H1 (cell line): ENCODE measurements around the gene LINGO4. TPM values are rescaled to one million over a fixed set of nuclear protein-coding genes. Genes with fewer than 3 reads are reported as not detected.
A peak's percentile ranks its signal among the peaks of the same experiment; 100 is the strongest.

Experiments used
- CTCF ChIA-PET: fragments of 300-600 bp; sonication (Branson Sonifier 250); formaldehyde crosslinking; loops from one replicate; lab custom pipeline; 2021; ENCODE audit not compliant: partially characterized antibody; lab: Charles Lee
- POLR2A ChIA-PET: fragments of 300-600 bp; sonication (Branson Sonifier 250); formaldehyde crosslinking; loops from one replicate; lab custom pipeline; 2021; ENCODE audit warnings: inconsistent platforms; ENCODE audit not compliant: partially characterized antibody; lab: Charles Lee
- DNase-seq, 2 experiments: peaks; one replicate each; pipeline versions ENCODE4 v3.0.0 to v3.0.0-alpha.2; 2010 to 2022; ENCODE audit warnings: low spot score in 2 of 2, low read depth in 1 of 2, mixed read lengths in 1 of 2
- FAIRE-seq: peaks from 2 replicates; lab custom pipeline; 2011; peaks lifted over from hg19 to GRCh38; lab: Jason Lieb, UNC
- H2AFZ ChIP-seq: 2 replicates; pipeline ENCODE4 v1.8.1; 2012; ENCODE audit warnings: low read length, inconsistent platforms
- H2AK5ac ChIP-seq: 2 replicates; pipeline ENCODE4 v1.6.1; 2013; ENCODE audit warnings: low read depth, low read length
- H2BK120ac ChIP-seq: replicated peaks from 2 replicates; pipeline ENCODE3; 2013; ENCODE audit warnings: low read depth, low read length, inconsistent platforms
- H2BK12ac ChIP-seq: 2 replicates; pipeline ENCODE4 v1.6.1; 2013; ENCODE audit warnings: low read depth, low read length
- H2BK15ac ChIP-seq: 2 replicates; pipeline ENCODE4 v1.6.1; 2013; ENCODE audit warnings: low read length
- H2BK20ac ChIP-seq: 2 replicates; pipeline ENCODE4 v1.6.1; 2013; ENCODE audit warnings: low read length
- H2BK5ac ChIP-seq: 2 replicates; pipeline ENCODE4 v1.6.1; 2013; ENCODE audit warnings: low read depth, low read length
- H3K14ac ChIP-seq: 2 replicates; pipeline ENCODE4 v1.6.1; 2013; ENCODE audit warnings: inconsistent platforms; ENCODE audit not compliant: insufficient read length
- H3K18ac ChIP-seq: 2 replicates; pipeline ENCODE4 v1.6.1; 2013; ENCODE audit warnings: low read length; ENCODE audit errors: extremely low read depth
- H3K23ac ChIP-seq: 2 replicates; pipeline ENCODE4 v1.6.1; 2013; ENCODE audit warnings: inconsistent platforms; ENCODE audit not compliant: insufficient read length
- H3K23me2 ChIP-seq: 2 replicates; pipeline ENCODE4 v1.6.1; 2013; ENCODE audit warnings: low read depth, low read length
- H3K27ac ChIP-seq: 2 replicates; pipeline ENCODE4 v1.6.1; 2011; ENCODE audit warnings: low read depth, low read length, inconsistent platforms
- H3K27me3 ChIP-seq, 4 experiments: replicated peaks in 1 of 4; 1 replicate in 1 of 4; 2 replicates in 3 of 4; pipeline versions ENCODE4 v1.6.1 to v1.8.1; 2011 to 2013; ENCODE audit warnings: low read length in 3 of 4, mild to moderate bottlenecking in 3 of 4, inconsistent platforms in 2 of 4, mixed read lengths in 2 of 4, moderate library complexity in 1 of 4; ENCODE audit not compliant: control insufficient read depth in 3 of 4, insufficient read depth in 3 of 4; ENCODE audit errors: extremely low read depth in 1 of 4
- H3K36me3 ChIP-seq, 4 experiments: 2 replicates each; pipeline versions ENCODE4 v1.6.1 to v1.8.1; 2011 to 2013; ENCODE audit warnings: mild to moderate bottlenecking in 4 of 4, low read length in 3 of 4, moderate library complexity in 2 of 4, control low read depth in 1 of 4, inconsistent platforms in 1 of 4; ENCODE audit not compliant: insufficient read depth in 4 of 4, control insufficient read depth in 2 of 4
- H3K4ac ChIP-seq: replicated peaks from 2 replicates; pipeline ENCODE3; 2013; ENCODE audit warnings: low read length, low read depth, mixed read lengths, inconsistent platforms; ENCODE audit not compliant: insufficient read length
- H3K4me1 ChIP-seq, 4 experiments: replicated peaks in 1 of 4; 1 replicate in 1 of 4; 2 replicates in 3 of 4; pipeline versions ENCODE4 v1.6.1 to v1.8.1; 2011 to 2013; ENCODE audit warnings: low read length in 3 of 4, inconsistent platforms in 2 of 4, mixed read lengths in 1 of 4; ENCODE audit not compliant: insufficient read depth in 4 of 4, control insufficient read depth in 3 of 4
- H3K4me2 ChIP-seq, 2 experiments: 2 replicates each; pipeline versions ENCODE4 v1.6.1 to v1.8.1; 2011 to 2013; ENCODE audit warnings: low read depth in 2 of 2, low read length in 2 of 2, control low read depth in 1 of 2, inconsistent platforms in 1 of 2, mild to moderate bottlenecking in 1 of 2; ENCODE audit not compliant: insufficient read depth in 1 of 2
- H3K4me3 ChIP-seq, 4 experiments: fragments of 200-600, 300-600 bp in 1 of 4; sonication (generic), shearing (Covaris generic), sonication (Bioruptor Twin) in 1 of 4; 2 replicates each; pipeline versions ENCODE4 v1.5.1 to v1.8.1; 2011 to 2016; ENCODE audit warnings: low read length in 4 of 4, low read depth in 3 of 4, control low read depth in 2 of 4, inconsistent platforms in 2 of 4, mild to moderate bottlenecking in 2 of 4, mixed read lengths in 1 of 4, moderate library complexity in 1 of 4; ENCODE audit not compliant: insufficient read depth in 2 of 4; ENCODE audit errors: extremely low read depth in 1 of 4
- H3K56ac ChIP-seq: replicated peaks from 2 replicates; pipeline ENCODE3; 2013; ENCODE audit warnings: low read depth, mild to moderate bottlenecking, mixed read lengths, low read length, inconsistent platforms; ENCODE audit not compliant: insufficient read length
- H3K79me1 ChIP-seq: 2 replicates; pipeline ENCODE4 v1.6.1; 2013; ENCODE audit warnings: low read depth, low read length, control low read depth
- H3K79me2 ChIP-seq, 2 experiments: 2 replicates each; pipeline versions ENCODE4 v1.6.1 to v1.8.1; 2012 to 2013; ENCODE audit warnings: low read length in 2 of 2, mild to moderate bottlenecking in 2 of 2, inconsistent platforms in 1 of 2; ENCODE audit not compliant: insufficient read depth in 2 of 2, control insufficient read depth in 1 of 2
- H3K9ac ChIP-seq, 4 experiments: replicated peaks in 1 of 4; 1 replicate in 1 of 4; 2 replicates in 3 of 4; pipeline versions ENCODE4 v1.6.1 to v1.8.1; 2011 to 2013; ENCODE audit warnings: low read depth in 3 of 4, low read length in 3 of 4, control low read depth in 2 of 4, mild to moderate bottlenecking in 2 of 4, moderate library complexity in 2 of 4, inconsistent platforms in 1 of 4; ENCODE audit errors: extremely low read depth in 1 of 4
- H3K9me3 ChIP-seq, 2 experiments: 2 replicates each; pipeline versions ENCODE4 v1.6.1 to v1.8.1; 2012 to 2013; ENCODE audit warnings: mild to moderate bottlenecking in 2 of 2, moderate library complexity in 2 of 2, control low read depth in 1 of 2, inconsistent platforms in 1 of 2, low read depth in 1 of 2, low read length in 1 of 2, mixed read lengths in 1 of 2; ENCODE audit not compliant: insufficient read depth in 2 of 2
- H4K20me1 ChIP-seq, 2 experiments: replicated peaks in 1 of 2; 2 replicates each; pipeline versions ENCODE3 to v1.8.1; 2011 to 2013; ENCODE audit warnings: inconsistent platforms in 2 of 2, low read length in 2 of 2, mild to moderate bottlenecking in 1 of 2; ENCODE audit not compliant: insufficient read depth in 2 of 2, control insufficient read depth in 1 of 2
- H4K5ac ChIP-seq: 2 replicates; pipeline ENCODE4 v1.6.1; 2013; ENCODE audit warnings: low read length, low read depth, mixed read lengths, inconsistent platforms; ENCODE audit not compliant: insufficient read length
- H4K8ac ChIP-seq: 2 replicates; pipeline ENCODE4 v1.8.0; 2013; ENCODE audit warnings: mild to moderate bottlenecking, moderate library complexity, low read length, inconsistent platforms; ENCODE audit not compliant: insufficient read depth; ENCODE audit errors: extremely low read depth
- H4K91ac ChIP-seq: replicated peaks from 2 replicates; pipeline ENCODE3; 2013; ENCODE audit warnings: low read length, mixed read lengths, inconsistent platforms; ENCODE audit not compliant: insufficient read length
- ASH2L ChIP-seq: fragments of 200-600, 300-600 bp; sonication (generic); IDR thresholded peaks from one replicate; pipeline ENCODE4 v1.7.1; 2017; ENCODE audit warnings: low read length
- BRCA1 ChIP-seq: IDR thresholded peaks from 2 replicates; pipeline ENCODE4 v1.6.1; 2012; ENCODE audit warnings: low read depth, low read length, improper control_type of control experiment
- GABPA ChIP-seq: IDR thresholded peaks from 2 replicates; pipeline ENCODE4 v1.6.1; 2011; ENCODE audit warnings: mild to moderate bottlenecking, low read length, moderate library complexity, borderline replicate concordance; ENCODE audit not compliant: insufficient read depth
- HDAC6 ChIP-seq: IDR thresholded peaks from one replicate; pipeline ENCODE4 v1.7.1; 2012; ENCODE audit warnings: low read depth, mild to moderate bottlenecking, inconsistent platforms, low read length, moderate library complexity
- JUN ChIP-seq: IDR thresholded peaks from 2 replicates; pipeline ENCODE4 v1.6.1; 2011; ENCODE audit warnings: low read depth, mild to moderate bottlenecking, improper control_type of control experiment, low read length
- KDM4A ChIP-seq: IDR thresholded peaks from one replicate; pipeline ENCODE4 v1.7.1; 2012; ENCODE audit warnings: low read depth, mild to moderate bottlenecking, moderate library complexity, low read length, inconsistent platforms; ENCODE audit not compliant: severe bottlenecking
- MAFK ChIP-seq: IDR thresholded peaks from 2 replicates; pipeline ENCODE4 v1.6.1; 2012; ENCODE audit warnings: low read depth, mild to moderate bottlenecking, improper control_type of control experiment, low read length
- PHF8 ChIP-seq: fragments of 200-600 bp; sonication (generic); conservative IDR thresholded peaks from 2 replicates; pipeline ENCODE4 v1.7.1; 2012; ENCODE audit warnings: low read depth, mild to moderate bottlenecking, inconsistent platforms, low read length, moderate library complexity
- RBBP5 ChIP-seq: IDR thresholded peaks from 2 replicates; pipeline ENCODE4 v1.7.1; 2012; ENCODE audit warnings: low read depth, mild to moderate bottlenecking, inconsistent platforms, low read length, moderate library complexity, borderline replicate concordance
- SAP30 ChIP-seq: fragments of 300-600 bp; sonication (generic); IDR thresholded peaks from 2 replicates; pipeline ENCODE4 v1.7.1; 2012; ENCODE audit warnings: low read length, moderate library complexity, mild to moderate bottlenecking, inconsistent platforms; ENCODE audit not compliant: insufficient read depth, insufficient replicate concordance
- SIN3A ChIP-seq, 2 experiments: IDR thresholded peaks in 1 of 2; conservative IDR thresholded peaks in 1 of 2; 2 replicates each; pipeline ENCODE4 v1.6.1; 2011 to 2012; ENCODE audit warnings: low read length in 2 of 2, improper control_type of control experiment in 1 of 2, low read depth in 1 of 2, mild to moderate bottlenecking in 1 of 2
- WGBS, 2 experiments: shearing (Covaris generic) in 1 of 2; methylation state at CpG; one replicate each; pipeline versions ENCODE4 v1.1.6 to v1.1.7; 2013 to 2015; ENCODE audit warnings: low lambda C conversion rate in 2 of 2, mixed read lengths in 2 of 2, inconsistent platforms in 1 of 2, low coverage in 1 of 2, missing lambda C conversion rate in 1 of 2; ENCODE audit not compliant: insufficient replicate concordance in 2 of 2, insufficient coverage in 1 of 2, insufficient read length in 1 of 2; ENCODE audit errors: extremely low coverage in 1 of 2, missing lambda C conversion rate in 1 of 2; 5-methylcytosine and 5-hydroxymethylcytosine counted together
- polyA plus RNA-seq, 7 experiments: library from polyadenylated mRNA; depleted of rRNA in 3 of 7; stranded (reverse) in 5 of 7; unstranded in 2 of 7; fragments of >200 nt in 5 of 7; fragments of 200-250 nt in 2 of 7; gene quantifications; 1 replicate in 5 of 7; 2 replicates in 1 of 7; 4 replicates in 1 of 7; pipeline versions ENCODE4 v1.2.1 to v1.2.3, GENCODE V29; 2011 to 2013; ENCODE audit warnings: missing spikeins in 2 of 7, mixed read lengths in 2 of 7
- total RNA-seq: library from RNA; stranded (reverse); fragmentation: NEBNext Ultra II Directional; extraction: Animal tissue kit (Norgen Biotek cat#: 25700); gene quantifications from 2 replicates; pipeline ENCODE4 v1.2.1, GENCODE V29; 2021

The LINGO4 gene
- total and polyA plus RNA-seq, 2 of the 8 experiments (the other 6 are each of a cell fraction or from before 2014, with no cell fraction given): 0.03 TPM; not detected in 1

GRCh38 chr1:151790940-151791651 is 14.1 kb downstream of the LINGO4 start:
- H2BK15ac ChIP-seq: no peak overlapping the region
- POLR2A ChIA-PET: interaction anchor here (1.0 to 2.3 kb wide), 3 partner anchors 11 to 36 kb away, joined by 3 to 10 read pairs (median 4); partner anchors contain the start of gene MRPL9
- peak overlapping the region; percentile 60; the same call in 1 of the 2 replicates for H2BK12ac ChIP-seq
- H3K4me1 ChIP-seq: peaks cover 0 to 2% (median 0%) of the 10 kb centered on the region in 4 experiments; a peak in 1 of 7 replicates
- no peak overlapping the region for H3K27ac ChIP-seq
- CTCF ChIA-PET: interaction anchor here (2.0 kb wide), 1 partner anchor 11 kb away, joined by 6 read pairs; no protein-coding TSS in a partner anchor
- H3K4ac ChIP-seq: no peak overlapping the region
- no peak overlapping the region for H2BK120ac ChIP-seq
- FAIRE-seq (no peak), DNase-seq (no peak)
- no peak overlapping the region for H4K91ac ChIP-seq
- peaks cover 13% of the 10 kb centered on the region for H3K23me2 ChIP-seq
- no peak overlapping the region for H3K56ac ChIP-seq
- H2AK5ac ChIP-seq: no peak overlapping the region
- H3K79me1 ChIP-seq: no peaks in the 10 kb centered on the region; the same call in 1 of the 2 replicates
- H3K79me2 ChIP-seq: 0 out of 4 replicates have a peak, but pooled peaks cover 0 to 3% of the 10 kb centered on the region in 2 experiments
- 2% methylated on average over 36 of the region's 52 CpGs; no CpG with 5 or more reads in 1 of the 2 experiments for WGBS, 2 experiments
- no peak overlapping the region for H3K23ac ChIP-seq
- no peak overlapping the region for H3K18ac ChIP-seq
- H4K5ac ChIP-seq: no peak overlapping the region
- H4K20me1 ChIP-seq: no peaks in the 10 kb centered on the region
- H4K8ac ChIP-seq: no peak overlapping the region; the same call in 1 of the 2 replicates
- H3K14ac ChIP-seq: peak overlapping the region; percentile 92
- peak overlapping the region; percentile 98 for H2AFZ ChIP-seq
- no peak overlapping the region for H2BK20ac ChIP-seq
- H3K36me3 ChIP-seq: no peaks in the 10 kb centered on the region
- H2BK5ac ChIP-seq: no peak overlapping the region
- H3K27me3 ChIP-seq: no peaks in the 10 kb centered on the region
- no peaks in the 10 kb centered on the region for H3K9me3 ChIP-seq
- peak overlapping the region in 3 of 4 experiments; percentile 9 to 86 (median 46); a peak in 3 of 7 replicates for H3K9ac ChIP-seq
- H3K4me3 ChIP-seq: peak overlapping the region; percentile 54 to 95 (median 88)
- H3K4me2 ChIP-seq: peak overlapping the region; percentile 81 to 94
- TF ChIP-seq MAFK: no peak
- TF ChIP-seq SAP30: peak; percentile 7
- TF ChIP-seq ASH2L: peak; percentile 72
- no peak for TF ChIP-seq HDAC6
- TF ChIP-seq KDM4A: peak; percentile 39
- TF ChIP-seq GABPA: no peak
- no peak for TF ChIP-seq JUN
- TF ChIP-seq BRCA1: no peak
- no peak for TF ChIP-seq RBBP5
- no peak for TF ChIP-seq SIN3A (conservative IDR thresholded peaks at IDR 0.05 in 1 of 2, IDR thresholded peaks at IDR 0.05 in 1 of 2; ENCODE audit: low read depth in 1 of 2, low read length in 2 of 2)
- TF ChIP-seq PHF8: peak; percentile 45
